HepG2 (cell line): ENCODE measurements around the gene MPC1. TPM values are rescaled to one million over a fixed set of nuclear protein-coding genes. Genes with fewer than 3 reads are reported as not detected.

Experiments used
- ARHGAP35 ChIP-seq: sonication (generic); formaldehyde crosslinking; IDR thresholded peaks from 2 replicates; pipeline ENCODE4 v1.9.0; 2022; ENCODE audit warnings: mild to moderate bottlenecking, inconsistent platforms, moderate library complexity, missing genetic modification reagents, borderline replicate concordance
- BHLHE40 ChIP-seq: IDR thresholded peaks from 2 replicates; pipeline ENCODE4 v1.6.1; 2011; ENCODE audit warnings: low read length, improper control_type of control experiment
- BORCS8-MEF2B ChIP-seq: sonication (generic); formaldehyde crosslinking; IDR thresholded peaks from 2 replicates; pipeline ENCODE4 v1.8.0; 2022; ENCODE audit warnings: mild to moderate bottlenecking, missing genetic modification reagents
- ELF3 ChIP-seq: IDR thresholded peaks from 2 replicates; pipeline ENCODE4 v1.6.1; 2016; ENCODE audit warnings: missing genetic modification reagents, missing compliant biosample characterization
- HMG20A ChIP-seq: IDR thresholded peaks from 2 replicates; pipeline ENCODE4 v1.6.1; 2016; ENCODE audit warnings: borderline replicate concordance
- KLF12 ChIP-seq: sonication (generic); formaldehyde crosslinking; IDR thresholded peaks from 2 replicates; pipeline ENCODE4 v1.4.0; 2020; ENCODE audit warnings: missing genetic modification reagents, borderline replicate concordance
- MYNN ChIP-seq: sonication (generic); formaldehyde crosslinking; IDR thresholded peaks from 2 replicates; pipeline ENCODE4 v1.4.0; 2020; ENCODE audit warnings: mild to moderate bottlenecking, low read depth, missing genetic modification reagents
- MZF1 ChIP-seq: sonication (generic); formaldehyde crosslinking; IDR thresholded peaks from 2 replicates; pipeline ENCODE4 v1.8.1; 2023; ENCODE audit warnings: mild to moderate bottlenecking, missing genetic modification reagents, borderline replicate concordance
- PCBP2 ChIP-seq: fragments of 200-400 bp; formaldehyde crosslinking; optimal IDR thresholded peaks from 2 replicates; pipeline ENCODE3; 2018; ENCODE audit warnings: low read length, low read depth; ENCODE audit not compliant: poor library complexity, severe bottlenecking
- PLRG1 ChIP-seq: fragments of 450-650 bp; conservative IDR thresholded peaks from 2 replicates; pipeline ENCODE4 v1.6.1; 2016
- PRPF4 ChIP-seq: fragments of 200-400 bp; formaldehyde crosslinking; IDR thresholded peaks from 2 replicates; pipeline ENCODE4 v1.6.1; 2016; ENCODE audit warnings: low read length, low read depth; ENCODE audit not compliant: poor library complexity, severe bottlenecking
- RBM39 ChIP-seq: fragments of 200-400 bp; formaldehyde crosslinking; IDR thresholded peaks from one replicate; pipeline ENCODE4 v1.6.1; 2018; ENCODE audit warnings: antibody characterized with exemption, mild to moderate bottlenecking, low read depth, low read length; ENCODE audit not compliant: poor library complexity, severe bottlenecking
- RELA ChIP-seq: sonication (generic); formaldehyde crosslinking; IDR thresholded peaks from 2 replicates; pipeline ENCODE4 v1.4.0; 2020; ENCODE audit warnings: missing genetic modification reagents
- RXRB ChIP-seq: IDR thresholded peaks from 2 replicates; pipeline ENCODE4 v1.6.1; 2016; ENCODE audit warnings: borderline replicate concordance, missing genetic modification reagents, missing compliant biosample characterization
- SALL1 ChIP-seq: sonication (generic); formaldehyde crosslinking; IDR thresholded peaks from 2 replicates; pipeline ENCODE4 v1.8.0; 2022; ENCODE audit warnings: mild to moderate bottlenecking, missing genetic modification reagents
- ZNF17 ChIP-seq: sonication (generic); formaldehyde crosslinking; IDR thresholded peaks from 2 replicates; pipeline ENCODE4 v1.5.0; 2020; ENCODE audit warnings: mild to moderate bottlenecking, missing genetic modification reagents
- ZNF20 ChIP-seq: sonication (generic); formaldehyde crosslinking; IDR thresholded peaks from 2 replicates; pipeline ENCODE4 v1.4.0; 2020; ENCODE audit warnings: mild to moderate bottlenecking, moderate library complexity, missing genetic modification reagents
- ZNF205 ChIP-seq: IDR thresholded peaks from 2 replicates; pipeline ENCODE4 v1.6.1; 2018; ENCODE audit warnings: missing biosample characterization, missing genetic modification reagents
- ZNF207 ChIP-seq: fragments of 450-650 bp; IDR thresholded peaks from 2 replicates; pipeline ENCODE4 v1.6.1; 2016; ENCODE audit warnings: antibody characterized with exemption, borderline replicate concordance
- ZNF253 ChIP-seq: sonication (generic); formaldehyde crosslinking; IDR thresholded peaks from 2 replicates; pipeline ENCODE4 v1.8.0; 2022; ENCODE audit warnings: mild to moderate bottlenecking, missing genetic modification reagents, borderline replicate concordance
- ZNF556 ChIP-seq: sonication (generic); formaldehyde crosslinking; IDR thresholded peaks from 2 replicates; pipeline ENCODE4 v1.4.0; 2020; ENCODE audit warnings: mild to moderate bottlenecking, missing genetic modification reagents, borderline replicate concordance
- ZNF567 ChIP-seq: sonication (generic); formaldehyde crosslinking; IDR thresholded peaks from 2 replicates; pipeline ENCODE4 v1.8.1; 2023; ENCODE audit warnings: mild to moderate bottlenecking, missing genetic modification reagents, borderline replicate concordance
- ZNF577 ChIP-seq: sonication (generic); formaldehyde crosslinking; IDR thresholded peaks from 2 replicates; pipeline ENCODE4 v1.4.0; 2020; ENCODE audit warnings: mild to moderate bottlenecking, low read depth, missing genetic modification reagents, borderline replicate concordance
- polyA plus RNA-seq, 8 experiments: library from polyadenylated mRNA; depleted of rRNA in 3 of 8; stranded (reverse) in 7 of 8; unstranded in 1 of 8; fragments of >200 nt; fragmentation: Illumina TruSeq in 4 of 8; extraction: Trizol in 4 of 8; gene quantifications; 2 replicates each; pipeline versions ENCODE4 v1.2.1 to v1.2.3, GENCODE V29; 2011 to 2016; ENCODE audit warnings: low read depth in 4 of 8, missing spikeins in 1 of 8, mixed read lengths in 1 of 8; ENCODE audit not compliant: insufficient read depth in 1 of 8
- total RNA-seq, 5 experiments: library from RNA; depleted of rRNA; stranded (reverse); fragments of >200 nt; fragmentation: Illumina TruSeq; extraction: Trizol; gene quantifications; 2 replicates each; pipeline ENCODE4 v1.2.3, GENCODE V29; 2016; ENCODE audit warnings: low read depth in 1 of 5
- TF ChIP-seq, protein P1 (sequence below): sonication (generic); formaldehyde crosslinking; IDR thresholded peaks from 2 replicates; pipeline ENCODE4 v1.4.0; 2020; ENCODE audit warnings: missing genetic modification reagents, borderline replicate concordance
- TF ChIP-seq, protein P2 (sequence below): sonication (generic); formaldehyde crosslinking; conservative IDR thresholded peaks from 2 replicates; pipeline ENCODE4 v1.5.0; 2020; ENCODE audit warnings: missing genetic modification reagents
- TF ChIP-seq, protein P3 (sequence below): sonication (generic); formaldehyde crosslinking; IDR thresholded peaks from 2 replicates; pipeline ENCODE4 v1.5.1; 2020; ENCODE audit warnings: missing genetic modification reagents, mild to moderate bottlenecking, borderline replicate concordance
- TF ChIP-seq, protein P4 (sequence below): sonication (generic); formaldehyde crosslinking; IDR thresholded peaks from 2 replicates; pipeline ENCODE4 v1.5.0; 2020; ENCODE audit warnings: missing genetic modification reagents

MPC1 gene
- total and polyA plus RNA-seq, 2 of the 13 experiments (the other 11 are each of a cell fraction or from before 2014, with no cell fraction given), result 189 to 214 TPM

DNA sequence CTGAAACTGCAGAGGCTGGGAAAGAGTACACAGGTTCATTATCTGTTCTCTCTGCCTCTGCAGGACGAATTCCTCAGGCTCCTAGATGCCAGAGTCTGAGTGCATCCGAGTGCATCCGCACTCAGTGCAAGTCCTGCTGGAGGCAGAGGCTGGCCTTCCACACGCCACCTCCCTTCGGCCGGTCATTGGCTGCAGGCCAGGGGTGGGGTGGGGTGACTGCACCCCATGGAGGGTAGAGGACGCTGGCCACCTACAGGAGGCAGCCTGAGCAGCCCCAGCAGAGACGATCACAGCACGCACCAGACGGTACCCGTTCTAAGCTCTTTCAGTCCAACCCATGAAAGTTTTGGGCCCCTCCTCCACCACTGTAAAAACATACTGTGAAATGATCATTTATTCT is 52.1 kb downstream of the MPC1 start (continued):
- TF ChIP-seq PCBP2, result no peak
- TF ChIP-seq SALL1, result peak; percentile 93
- TF ChIP-seq ZNF20 (CRISPR knock-in tag), result no peak
- TF ChIP-seq RELA (CRISPR knock-in tag), result no peak
- TF ChIP-seq ARHGAP35 (CRISPR knock-in tag), result no peak
- TF ChIP-seq, protein P1, sequence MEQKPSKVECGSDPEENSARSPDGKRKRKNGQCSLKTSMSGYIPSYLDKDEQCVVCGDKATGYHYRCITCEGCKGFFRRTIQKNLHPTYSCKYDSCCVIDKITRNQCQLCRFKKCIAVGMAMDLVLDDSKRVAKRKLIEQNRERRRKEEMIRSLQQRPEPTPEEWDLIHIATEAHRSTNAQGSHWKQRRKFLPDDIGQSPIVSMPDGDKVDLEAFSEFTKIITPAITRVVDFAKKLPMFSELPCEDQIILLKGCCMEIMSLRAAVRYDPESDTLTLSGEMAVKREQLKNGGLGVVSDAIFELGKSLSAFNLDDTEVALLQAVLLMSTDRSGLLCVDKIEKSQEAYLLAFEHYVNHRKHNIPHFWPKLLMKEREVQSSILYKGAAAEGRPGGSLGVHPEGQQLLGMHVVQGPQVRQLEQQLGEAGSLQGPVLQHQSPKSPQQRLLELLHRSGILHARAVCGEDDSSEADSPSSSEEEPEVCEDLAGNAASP (CRISPR knock-in tag), result peak; percentile 63; the same call in 1 of the 2 replicates
- no peak for TF ChIP-seq ZNF205 (CRISPR knock-in tag)
- no peak for TF ChIP-seq ZNF577
- no peak for TF ChIP-seq PLRG1
- TF ChIP-seq ELF3 (CRISPR knock-in tag), result 0 out of 2 replicates have a peak, but pooled peaks have one; percentile 59
- no peak for TF ChIP-seq ZNF253
- TF ChIP-seq RBM39, result peak; percentile 33
- TF ChIP-seq KLF12 (CRISPR knock-in tag), result no peak
- no peak for TF ChIP-seq ZNF207
- TF ChIP-seq BHLHE40, result peak; percentile 34; the same call in 1 of the 2 replicates
- TF ChIP-seq RXRB, result peak; percentile 79; the same call in 1 of the 2 replicates
- TF ChIP-seq, protein P2, sequence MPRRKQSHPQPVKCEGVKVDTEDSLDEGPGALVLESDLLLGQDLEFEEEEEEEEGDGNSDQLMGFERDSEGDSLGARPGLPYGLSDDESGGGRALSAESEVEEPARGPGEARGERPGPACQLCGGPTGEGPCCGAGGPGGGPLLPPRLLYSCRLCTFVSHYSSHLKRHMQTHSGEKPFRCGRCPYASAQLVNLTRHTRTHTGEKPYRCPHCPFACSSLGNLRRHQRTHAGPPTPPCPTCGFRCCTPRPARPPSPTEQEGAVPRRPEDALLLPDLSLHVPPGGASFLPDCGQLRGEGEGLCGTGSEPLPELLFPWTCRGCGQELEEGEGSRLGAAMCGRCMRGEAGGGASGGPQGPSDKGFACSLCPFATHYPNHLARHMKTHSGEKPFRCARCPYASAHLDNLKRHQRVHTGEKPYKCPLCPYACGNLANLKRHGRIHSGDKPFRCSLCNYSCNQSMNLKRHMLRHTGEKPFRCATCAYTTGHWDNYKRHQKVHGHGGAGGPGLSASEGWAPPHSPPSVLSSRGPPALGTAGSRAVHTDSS (CRISPR knock-in tag), result no peak
- TF ChIP-seq, protein P3, sequence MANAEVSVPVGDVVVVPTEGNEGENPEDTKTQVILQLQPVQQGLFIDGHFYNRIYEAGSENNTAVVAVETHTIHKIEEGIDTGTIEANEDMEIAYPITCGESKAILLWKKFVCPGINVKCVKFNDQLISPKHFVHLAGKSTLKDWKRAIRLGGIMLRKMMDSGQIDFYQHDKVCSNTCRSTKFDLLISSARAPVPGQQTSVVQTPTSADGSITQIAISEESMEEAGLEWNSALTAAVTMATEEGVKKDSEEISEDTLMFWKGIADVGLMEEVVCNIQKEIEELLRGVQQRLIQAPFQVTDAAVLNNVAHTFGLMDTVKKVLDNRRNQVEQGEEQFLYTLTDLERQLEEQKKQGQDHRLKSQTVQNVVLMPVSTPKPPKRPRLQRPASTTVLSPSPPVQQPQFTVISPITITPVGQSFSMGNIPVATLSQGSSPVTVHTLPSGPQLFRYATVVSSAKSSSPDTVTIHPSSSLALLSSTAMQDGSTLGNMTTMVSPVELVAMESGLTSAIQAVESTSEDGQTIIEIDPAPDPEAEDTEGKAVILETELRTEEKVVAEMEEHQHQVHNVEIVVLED, result peak; percentile 47; the same call in 1 of the 2 replicates
- no peak; the same call in 1 of the 2 replicates for TF ChIP-seq HMG20A
- no peak for TF ChIP-seq MZF1
- no peak for TF ChIP-seq PRPF4
- TF ChIP-seq BORCS8-MEF2B (CRISPR knock-in tag), result peak; percentile 47; the same call in 1 of the 2 replicates
- no peak for TF ChIP-seq ZNF567
- no peak for TF ChIP-seq MYNN (CRISPR knock-in tag)
- no peak for TF ChIP-seq ZNF17
- TF ChIP-seq, protein P4, sequence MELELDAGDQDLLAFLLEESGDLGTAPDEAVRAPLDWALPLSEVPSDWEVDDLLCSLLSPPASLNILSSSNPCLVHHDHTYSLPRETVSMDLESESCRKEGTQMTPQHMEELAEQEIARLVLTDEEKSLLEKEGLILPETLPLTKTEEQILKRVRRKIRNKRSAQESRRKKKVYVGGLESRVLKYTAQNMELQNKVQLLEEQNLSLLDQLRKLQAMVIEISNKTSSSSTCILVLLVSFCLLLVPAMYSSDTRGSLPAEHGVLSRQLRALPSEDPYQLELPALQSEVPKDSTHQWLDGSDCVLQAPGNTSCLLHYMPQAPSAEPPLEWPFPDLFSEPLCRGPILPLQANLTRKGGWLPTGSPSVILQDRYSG (CRISPR knock-in tag), result no peak
- no peak for TF ChIP-seq ZNF556 (CRISPR knock-in tag)
